Cardiac fibroblast (primary cell): ENCODE data around the gene TMEM218.
A peak's percentile ranks its signal among the peaks of the same experiment; 100 is the strongest.

Experiments
- DNase-seq, 2 donors: peaks; one replicate each; pipeline versions ENCODE4 v3.0.0 to v3.0.0-alpha.2; 2010; ENCODE audit warnings: low read depth in 2 of 2
- H3K4me3 ChIP-seq, 2 donors: replicated peaks in 1 of 2; 1 replicate in 1 of 2; 2 replicates in 1 of 2; pipeline ENCODE4 v1.5.1; 2011; ENCODE audit warnings: low read depth in 2 of 2, low read length in 2 of 2, mild to moderate bottlenecking in 2 of 2, moderate library complexity in 1 of 2
- TF ChIP-seq, protein P1 (sequence below): IDR thresholded peaks from one replicate; pipeline ENCODE4 v1.5.1; 2011; ENCODE audit warnings: low read depth, mild to moderate bottlenecking, low read length, inconsistent platforms

Gene TMEM218

DNA sequence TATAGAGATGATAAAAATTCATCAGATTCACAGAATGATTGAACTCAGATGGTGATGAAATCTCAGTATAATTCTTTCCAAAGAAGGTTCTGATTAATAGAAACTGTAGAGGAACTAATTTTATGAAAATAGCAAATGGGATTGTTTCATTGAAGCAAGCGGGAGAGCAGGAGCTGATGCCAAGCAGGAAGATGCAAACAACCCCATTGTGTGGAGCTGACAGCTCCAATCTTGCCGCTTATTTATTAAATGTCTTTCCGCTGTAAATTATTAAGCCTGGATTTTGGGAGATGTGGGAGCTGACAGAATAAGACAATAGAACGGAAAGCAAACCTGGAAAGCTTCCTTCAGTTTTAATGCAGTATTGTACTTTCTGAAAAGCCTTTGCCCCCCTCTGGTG, 6.0 kb upstream of the TMEM218 start:
- no peak overlapping the region for H3K4me3 ChIP-seq
- TF ChIP-seq, protein P1, sequence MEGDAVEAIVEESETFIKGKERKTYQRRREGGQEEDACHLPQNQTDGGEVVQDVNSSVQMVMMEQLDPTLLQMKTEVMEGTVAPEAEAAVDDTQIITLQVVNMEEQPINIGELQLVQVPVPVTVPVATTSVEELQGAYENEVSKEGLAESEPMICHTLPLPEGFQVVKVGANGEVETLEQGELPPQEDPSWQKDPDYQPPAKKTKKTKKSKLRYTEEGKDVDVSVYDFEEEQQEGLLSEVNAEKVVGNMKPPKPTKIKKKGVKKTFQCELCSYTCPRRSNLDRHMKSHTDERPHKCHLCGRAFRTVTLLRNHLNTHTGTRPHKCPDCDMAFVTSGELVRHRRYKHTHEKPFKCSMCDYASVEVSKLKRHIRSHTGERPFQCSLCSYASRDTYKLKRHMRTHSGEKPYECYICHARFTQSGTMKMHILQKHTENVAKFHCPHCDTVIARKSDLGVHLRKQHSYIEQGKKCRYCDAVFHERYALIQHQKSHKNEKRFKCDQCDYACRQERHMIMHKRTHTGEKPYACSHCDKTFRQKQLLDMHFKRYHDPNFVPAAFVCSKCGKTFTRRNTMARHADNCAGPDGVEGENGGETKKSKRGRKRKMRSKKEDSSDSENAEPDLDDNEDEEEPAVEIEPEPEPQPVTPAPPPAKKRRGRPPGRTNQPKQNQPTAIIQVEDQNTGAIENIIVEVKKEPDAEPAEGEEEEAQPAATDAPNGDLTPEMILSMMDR, result no peak

DNA sequence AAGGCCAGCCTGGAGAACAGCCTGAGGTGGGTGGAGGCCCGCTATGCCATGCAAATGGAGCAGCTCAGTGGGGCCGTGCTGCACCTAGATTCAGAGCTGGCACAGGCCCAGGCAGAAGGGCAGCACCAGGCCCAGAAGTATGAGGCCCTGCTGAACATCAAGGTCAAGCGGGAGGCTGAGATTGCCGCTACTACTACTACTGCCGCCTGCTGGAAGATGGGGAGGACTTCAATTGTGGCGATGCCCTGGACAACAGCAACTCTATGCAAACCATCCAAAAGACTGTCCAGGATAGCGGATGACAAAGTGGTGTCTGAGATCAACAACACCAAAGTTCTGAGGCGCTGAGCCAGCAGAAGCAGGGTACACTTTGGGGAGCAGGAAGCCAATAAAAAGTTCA, 3.1 kb upstream of the TMEM218 start:
- no peak overlapping the region for H3K4me3 ChIP-seq

More for the DNA sequence above, 6.0 kb upstream of the TMEM218 start:
- no peak for DNase-seq

DNA sequence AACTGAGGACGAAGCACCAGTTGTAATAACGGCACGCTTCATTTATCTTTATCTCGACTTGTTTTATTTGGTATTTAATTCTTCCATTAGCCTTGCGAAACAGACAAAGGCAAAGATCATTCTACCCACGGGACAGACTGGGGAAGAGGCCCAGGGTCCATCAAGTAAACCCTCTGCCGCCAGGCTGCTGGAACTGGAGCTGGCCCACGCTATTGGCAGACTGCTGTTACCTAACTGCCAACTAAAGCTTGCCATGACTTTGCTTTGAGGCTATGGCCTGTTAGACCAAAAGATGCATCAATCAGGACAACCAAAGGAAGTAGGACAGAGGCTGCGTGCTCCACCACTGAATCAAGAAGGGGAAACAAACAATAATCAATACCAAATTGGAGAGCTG, 780 bp upstream of the TMEM218 start:
- TF ChIP-seq, protein P1, result no peak
- peak overlapping the region; percentile 30 to 83 for H3K4me3 ChIP-seq
- DNase-seq, result no peak

More for the DNA sequence above, 3.1 kb upstream of the TMEM218 start:
- DNase-seq, result peak in 1 of 2 donors; percentile 29
- TF ChIP-seq, protein P1, result peak; percentile 36

GRCh38 chr11:125111001-125111342, 454 bp downstream of the TMEM218 start:
- TF ChIP-seq, protein P1, result no peak
- peak overlapping the region; percentile 83 for H3K4me3 ChIP-seq
- no peak for DNase-seq

DNA sequence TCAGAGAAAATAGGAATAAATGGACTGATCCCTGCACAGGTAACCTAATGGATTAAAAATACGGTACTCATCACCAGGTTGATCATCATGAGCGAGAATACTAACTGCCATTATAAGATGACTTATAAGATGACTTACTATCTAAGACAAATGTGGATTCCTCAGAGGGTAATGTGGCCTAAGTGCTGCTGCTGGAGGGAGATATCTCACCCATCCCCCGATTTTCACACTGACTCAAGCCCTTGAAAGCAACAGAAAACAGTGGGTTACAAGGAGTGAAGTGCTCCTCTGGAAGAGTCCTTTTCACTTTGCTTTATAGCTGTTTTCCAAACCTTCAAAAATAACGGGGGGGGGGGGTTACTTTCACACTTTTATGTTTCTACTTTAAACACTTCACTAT, 920 bp downstream of the TMEM218 start:
- peak overlapping the region; percentile 83 for H3K4me3 ChIP-seq
- peak in 1 of 2 donors; percentile 11 for DNase-seq
- TF ChIP-seq, protein P1, result no peak

- no peak for DNase-seq
- TF ChIP-seq, protein P1, result no peak
- no peak overlapping the region for H3K4me3 ChIP-seq
These were observed 3.0 kb downstream of the TMEM218 start for GRCh38 chr11:125108469-125108868.

DNA sequence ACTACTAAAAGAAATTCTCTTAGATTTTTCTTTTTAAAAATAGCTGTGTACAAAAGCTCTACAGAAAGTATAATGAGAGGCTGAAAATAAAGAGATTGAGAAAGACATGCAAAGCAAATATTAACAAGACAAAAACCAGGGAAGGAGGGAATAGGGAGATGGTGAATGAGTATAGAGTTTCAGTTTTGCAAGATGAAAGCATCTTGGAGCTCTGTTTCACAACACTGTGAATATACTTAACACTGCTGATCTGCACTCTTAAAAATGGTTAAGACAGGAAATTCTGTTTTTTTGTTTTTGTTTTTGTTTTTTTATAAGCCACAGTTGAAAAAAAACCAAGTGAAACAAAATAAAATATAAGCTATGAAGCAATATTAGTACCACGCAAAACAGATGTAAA, 5.5 kb downstream of the TMEM218 start:
- no peak for DNase-seq
- TF ChIP-seq, protein P1, result no peak
- no peak overlapping the region for H3K4me3 ChIP-seq
